ENCODE measurements around the gene ALKBH1. TPM values are rescaled to one million over a fixed set of nuclear protein-coding genes. Genes with fewer than 3 reads are reported as not detected.
A peak's percentile ranks its signal among the peaks of the same experiment; 100 is the strongest.

ALKBH1 gene
- total and polyA plus RNA-seq, 2 donors (not counting 3 experiments of a cell fraction or from before 2014, with no cell fraction given) = 10.2 to 14.8 TPM

DNA sequence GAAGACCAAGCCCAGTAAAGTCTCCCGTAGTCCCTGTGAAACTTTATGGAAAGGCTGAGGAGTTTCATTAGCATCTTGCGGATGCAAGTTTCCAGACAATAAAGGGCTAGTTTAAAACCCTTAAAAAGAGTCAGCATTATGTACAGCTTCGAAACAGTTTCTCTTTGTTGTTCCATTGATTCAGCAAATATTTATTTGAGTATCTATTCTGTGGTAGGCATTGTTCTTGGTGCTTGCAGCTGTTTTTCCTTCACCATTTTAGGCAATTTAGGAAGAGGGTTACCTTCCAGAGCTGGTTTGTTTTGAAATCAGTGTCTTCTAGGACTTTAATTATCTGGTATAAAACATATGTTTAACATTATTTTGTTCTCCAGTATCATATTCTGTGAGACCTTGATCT, 1.6 kb upstream of the ALKBH1 start:
- Histone ChIP-seq H3K9me3 (replicated peaks; ENCODE audit: control insufficient read depth, insufficient read depth, low read length) (no peaks in the 10 kb centered on the region), H3K4me2 (ENCODE audit: insufficient read depth, low read length) (peak overlapping the region; percentile 76), H3K4me1 (ENCODE audit: control insufficient read depth, extremely low read depth, insufficient read depth, low read length) (peaks cover 21% of the 10 kb centered on the region), H3K27ac (ENCODE audit: insufficient read depth, low read depth, low read length) (no peak overlapping the region), H4K20me1 (replicated peaks; ENCODE audit: control insufficient read depth, extremely low read depth, insufficient read depth, low read length) (no peaks in the 10 kb centered on the region), H3K4me3 (replicated peaks in 1 of 3; ENCODE audit: insufficient read depth in 1 of 3, low read depth in 1 of 3, low read length in 3 of 3) (peak overlapping the region in 2 of 3 experiments; percentile 4 to 98), H2AFZ (ENCODE audit: low read depth, low read length) (no peak overlapping the region), H3K9ac (replicated peaks; ENCODE audit: extremely low read depth, insufficient read depth, low read length) (no peak overlapping the region), H3K27me3 (ENCODE audit: control insufficient read depth in 2 of 2, insufficient read depth in 2 of 2, low read length in 2 of 2) (no peaks in the 10 kb centered on the region), H3K79me2 (ENCODE audit: control insufficient read depth, insufficient read depth, low read length) (peaks cover 59% of the 10 kb centered on the region), H3K9me1 (replicated peaks; ENCODE audit: control insufficient read depth, extremely low read depth, insufficient read depth, low read length) (no peaks in the 10 kb centered on the region), H3K36me3 (ENCODE audit: control insufficient read depth in 2 of 2, extremely low read depth in 1 of 2, insufficient read depth in 2 of 2, low read length in 2 of 2) (peaks cover 15 to 16% of the 10 kb centered on the region in 2 experiments)
- BruUV-seq (replicated peaks) = no TSS peak
- ChIA-PET CTCF (no interaction called here), POLR2A (no interaction called here)
- TF ChIP-seq GATA2 (IDR thresholded peaks at IDR 0.05; ENCODE audit: insufficient read depth, insufficient read length, low read depth, low read length) (no peak), POLR2A (IDR thresholded peaks at IDR 0.05; ENCODE audit: low read depth, low read length) (no peak), FOS (IDR thresholded peaks at IDR 0.05; ENCODE audit: borderline replicate concordance, insufficient read depth, low read length) (no peak), EZH2 (IDR thresholded peaks at IDR 0.05; ENCODE audit: borderline replicate concordance, low read depth, low read length, severe bottlenecking) (no peak), JUN (IDR thresholded peaks at IDR 0.05; ENCODE audit: borderline replicate concordance, insufficient read depth, insufficient read length, low read depth) (no peak)
- TF ChIP-seq, protein P1, sequence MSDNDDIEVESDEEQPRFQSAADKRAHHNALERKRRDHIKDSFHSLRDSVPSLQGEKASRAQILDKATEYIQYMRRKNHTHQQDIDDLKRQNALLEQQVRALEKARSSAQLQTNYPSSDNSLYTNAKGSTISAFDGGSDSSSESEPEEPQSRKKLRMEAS (IDR thresholded peaks at IDR 0.05; ENCODE audit: insufficient read depth, insufficient read length) = no peak
- TF ChIP-seq, protein P2, sequence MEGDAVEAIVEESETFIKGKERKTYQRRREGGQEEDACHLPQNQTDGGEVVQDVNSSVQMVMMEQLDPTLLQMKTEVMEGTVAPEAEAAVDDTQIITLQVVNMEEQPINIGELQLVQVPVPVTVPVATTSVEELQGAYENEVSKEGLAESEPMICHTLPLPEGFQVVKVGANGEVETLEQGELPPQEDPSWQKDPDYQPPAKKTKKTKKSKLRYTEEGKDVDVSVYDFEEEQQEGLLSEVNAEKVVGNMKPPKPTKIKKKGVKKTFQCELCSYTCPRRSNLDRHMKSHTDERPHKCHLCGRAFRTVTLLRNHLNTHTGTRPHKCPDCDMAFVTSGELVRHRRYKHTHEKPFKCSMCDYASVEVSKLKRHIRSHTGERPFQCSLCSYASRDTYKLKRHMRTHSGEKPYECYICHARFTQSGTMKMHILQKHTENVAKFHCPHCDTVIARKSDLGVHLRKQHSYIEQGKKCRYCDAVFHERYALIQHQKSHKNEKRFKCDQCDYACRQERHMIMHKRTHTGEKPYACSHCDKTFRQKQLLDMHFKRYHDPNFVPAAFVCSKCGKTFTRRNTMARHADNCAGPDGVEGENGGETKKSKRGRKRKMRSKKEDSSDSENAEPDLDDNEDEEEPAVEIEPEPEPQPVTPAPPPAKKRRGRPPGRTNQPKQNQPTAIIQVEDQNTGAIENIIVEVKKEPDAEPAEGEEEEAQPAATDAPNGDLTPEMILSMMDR (IDR thresholded peaks at IDR 0.05; ENCODE audit: extremely low read depth in 1 of 2, insufficient read depth in 1 of 2, low read depth in 1 of 2, low read length in 2 of 2) = no peak
- DNase-seq (ENCODE audit: low read depth, low spot score) (no peak), FAIRE-seq (no peak)
- intact Hi-C loops (cut with micrococcal nuclease) (loop anchor here (2.0 to 10.0 kb wide), 2 partner anchors 51 to 155 kb away; partner anchors contain the start of gene SNW1), dilution Hi-C loops (cut with MboI; ENCODE audit: extremely low pct_ligation_motif_present, low sequenced_read_pairs) (no loop called here)

Data from endothelial cell of umbilical vein (primary cell).